HepG2 (cell line): ENCODE results near the gene NEK6. TPM values are rescaled to one million over a fixed set of nuclear protein-coding genes. Genes with fewer than 3 reads are reported as not detected.

Experiments
- ATAC-seq: fragments of 200-7000 bp; cut with Tn5 transposase; 3 replicates; pipeline ENCODE4 v1.9.1; 2020; ENCODE audit warnings: mild to moderate bottlenecking, moderate library complexity
- BruUV-seq: library from RNA; stranded (reverse); fragments of 400-500 nt; replicated peaks from 2 replicates; lab custom pipeline; 2021; lab: Mats Ljungman, UMichigan
- CTCF ChIA-PET: fragments of 300-600 bp; formaldehyde crosslinking; extraction: SDS; loops from one replicate; lab custom pipeline; 2021; ENCODE audit warnings: low total read pairs, inconsistent platforms, low intra/inter-chr PET ratio; lab: Yijun Ruan, JAX
- POLR2A ChIA-PET: fragments of 350-600 bp; sonication (Branson Sonifier 250); formaldehyde crosslinking; loops from one replicate; lab custom pipeline; 2020; ENCODE audit warnings: antibody characterized with exemption, inconsistent platforms; lab: Yijun Ruan, JAX
- DNase-seq: peaks from one replicate; pipeline ENCODE4 v3.0.0-alpha.2; 2015; ENCODE audit warnings: low spot score
- FAIRE-seq: peaks from 3 replicates; lab custom pipeline; 2011; peaks lifted over from hg19 to GRCh38; lab: Jason Lieb, UNC
- H2AFZ ChIP-seq: one replicate; pipeline ENCODE4 v1.6.1; 2011; ENCODE audit warnings: low read length, inconsistent platforms
- H3K27ac ChIP-seq: fragments of 300-600 bp; 3 replicates; pipeline ENCODE4 v1.8.0; 2011; ENCODE audit warnings: mixed run types, mild to moderate bottlenecking, mixed read lengths, low read length, inconsistent platforms; ENCODE audit not compliant: insufficient read depth; ENCODE audit errors: extremely low read length
- H3K27me3 ChIP-seq, 2 experiments: fragments of 200-600 bp in 1 of 2; 2 replicates in 1 of 2; 3 replicates in 1 of 2; pipeline versions ENCODE4 v1.6.0 to v1.8.0; 2011; ENCODE audit warnings: low read length in 2 of 2, mild to moderate bottlenecking in 2 of 2, moderate library complexity in 2 of 2, inconsistent platforms in 1 of 2; ENCODE audit not compliant: insufficient read depth in 2 of 2, control insufficient read depth in 1 of 2
- H3K36me3 ChIP-seq, 2 experiments: fragments of 200-600 bp in 1 of 2; replicated peaks in 1 of 2; 2 replicates in 1 of 2; 3 replicates in 1 of 2; pipeline versions ENCODE4 v1.5.1 to v1.8.0; 2011; ENCODE audit warnings: low read length in 2 of 2, inconsistent platforms in 1 of 2; ENCODE audit not compliant: insufficient read depth in 2 of 2, control insufficient read depth in 1 of 2
- H3K4me1 ChIP-seq: 2 replicates; pipeline ENCODE4 v1.5.1; 2012; ENCODE audit warnings: low read length, inconsistent platforms; ENCODE audit not compliant: insufficient read depth
- H3K4me2 ChIP-seq: 2 replicates; pipeline ENCODE4 v1.6.0; 2011; ENCODE audit warnings: low read depth, low read length, inconsistent platforms
- H3K4me3 ChIP-seq, 3 experiments: fragments of 200-600 bp in 1 of 3; sonication (generic), shearing (Covaris generic) in 1 of 3; replicated peaks in 1 of 3; 2 replicates each; pipeline ENCODE4 v1.5.1; 2011 to 2016; ENCODE audit warnings: low read length in 3 of 3, inconsistent platforms in 2 of 3, low read depth in 2 of 3, mild to moderate bottlenecking in 2 of 3, control low read depth in 1 of 3, mixed read lengths in 1 of 3; ENCODE audit not compliant: insufficient read depth in 1 of 3
- H3K79me2 ChIP-seq: one replicate; pipeline ENCODE4 v1.6.1; 2011; ENCODE audit warnings: low read length, inconsistent platforms; ENCODE audit not compliant: insufficient read depth
- H3K9ac ChIP-seq: 2 replicates; pipeline ENCODE4 v1.6.0; 2011; ENCODE audit warnings: mild to moderate bottlenecking, low read depth, low read length, inconsistent platforms; ENCODE audit not compliant: insufficient read depth
- H3K9me3 ChIP-seq: 2 replicates; pipeline ENCODE4 v1.5.1; 2012; ENCODE audit warnings: mild to moderate bottlenecking, low read length
- H4K20me1 ChIP-seq: 2 replicates; pipeline ENCODE4 v1.6.0; 2011; ENCODE audit warnings: inconsistent platforms, mild to moderate bottlenecking, low read length, moderate library complexity; ENCODE audit not compliant: insufficient read depth
- ARID5B ChIP-seq: IDR thresholded peaks from 2 replicates; pipeline ENCODE4 v1.4.0; 2020; ENCODE audit warnings: mild to moderate bottlenecking, missing genetic modification reagents
- CBX2 ChIP-seq, 2 experiments: fragments of 200-600 bp in 1 of 2; sonication (generic); formaldehyde crosslinking in 1 of 2; IDR thresholded peaks; 2 replicates each; pipeline versions ENCODE4 v1.7.0 to v1.8.1; 2018 to 2022; ENCODE audit warnings: low read depth in 2 of 2, low read length in 1 of 2, mild to moderate bottlenecking in 1 of 2, missing genetic modification reagents in 1 of 2
- GATAD1 ChIP-seq: IDR thresholded peaks from 2 replicates; pipeline ENCODE4 v1.6.1; 2016; ENCODE audit warnings: missing genetic modification reagents, missing compliant biosample characterization
- ISL2 ChIP-seq: sonication (generic); formaldehyde crosslinking; IDR thresholded peaks from 2 replicates; pipeline ENCODE4 v1.5.0; 2020; ENCODE audit warnings: missing genetic modification reagents
- NFYC ChIP-seq: IDR thresholded peaks from 2 replicates; pipeline ENCODE4 v1.6.1; 2016; ENCODE audit warnings: missing genetic modification reagents, missing compliant biosample characterization
- PCBP1 ChIP-seq: fragments of 200-400 bp; formaldehyde crosslinking; IDR thresholded peaks from 2 replicates; pipeline ENCODE4 v1.6.1; 2017; ENCODE audit warnings: mild to moderate bottlenecking, low read depth, low read length, borderline replicate concordance
- REST ChIP-seq, 2 experiments: IDR thresholded peaks; 2 replicates each; pipeline ENCODE4 v1.6.1; 2011 to 2012; ENCODE audit warnings: low read length in 2 of 2, borderline replicate concordance in 1 of 2, low read depth in 1 of 2, mild to moderate bottlenecking in 1 of 2, moderate library complexity in 1 of 2
- SETDB1 ChIP-seq: sonication (generic); formaldehyde crosslinking; IDR thresholded peaks from 2 replicates; pipeline ENCODE4 v1.5.1; 2020; ENCODE audit warnings: missing genetic modification reagents, mild to moderate bottlenecking, borderline replicate concordance
- STAG1 ChIP-seq: sonication (generic); formaldehyde crosslinking; IDR thresholded peaks from 2 replicates; pipeline ENCODE4 v1.4.0; 2020; ENCODE audit warnings: missing genetic modification reagents
- ZBTB38 ChIP-seq: sonication (generic); formaldehyde crosslinking; IDR thresholded peaks from 2 replicates; pipeline ENCODE4 v1.5.1; 2020; ENCODE audit warnings: mild to moderate bottlenecking, missing genetic modification reagents
- WGBS: methylation state at CpG from one replicate; pipeline ENCODE4 v1.1.6; 2017; ENCODE audit warnings: low lambda C conversion rate; 5-methylcytosine and 5-hydroxymethylcytosine counted together
- in situ Hi-C: cut with HindIII; loops from 2 replicates; pipeline ENCODE4 v1.10.0; 2017; ENCODE audit warnings: low pct_unique_long_range_greater_than_20kb; ENCODE audit not compliant: extremely low pct_ligation_motif_present
- intact Hi-C: fragments of 100-400 bp; cut with micrococcal nuclease; formaldehyde crosslinking; loops from one replicate; pipeline ENCODE4 v1.10.0; 2022; ENCODE audit not compliant: unreplicated experiment
- polyA plus RNA-seq, 8 experiments: library from polyadenylated mRNA; depleted of rRNA in 3 of 8; stranded (reverse) in 7 of 8; unstranded in 1 of 8; fragments of >200 nt; fragmentation: Illumina TruSeq in 4 of 8; extraction: Trizol in 4 of 8; gene quantifications; 2 replicates each; pipeline versions ENCODE4 v1.2.1 to v1.2.3, GENCODE V29; 2011 to 2016; ENCODE audit warnings: low read depth in 4 of 8, missing spikeins in 1 of 8, mixed read lengths in 1 of 8; ENCODE audit not compliant: insufficient read depth in 1 of 8
- total RNA-seq, 5 experiments: library from RNA; depleted of rRNA; stranded (reverse); fragments of >200 nt; fragmentation: Illumina TruSeq; extraction: Trizol; gene quantifications; 2 replicates each; pipeline ENCODE4 v1.2.3, GENCODE V29; 2016; ENCODE audit warnings: low read depth in 1 of 5
- TF ChIP-seq, protein P1 (sequence below): sonication (generic); formaldehyde crosslinking; IDR thresholded peaks from 2 replicates; pipeline ENCODE4 v1.5.0; 2020; ENCODE audit warnings: missing genetic modification reagents, mild to moderate bottlenecking, borderline replicate concordance

Gene NEK6
- total and polyA plus RNA-seq, 2 of the 13 experiments (the other 11 are each of a cell fraction or from before 2014, with no cell fraction given), result 30.4 to 119 TPM

DNA sequence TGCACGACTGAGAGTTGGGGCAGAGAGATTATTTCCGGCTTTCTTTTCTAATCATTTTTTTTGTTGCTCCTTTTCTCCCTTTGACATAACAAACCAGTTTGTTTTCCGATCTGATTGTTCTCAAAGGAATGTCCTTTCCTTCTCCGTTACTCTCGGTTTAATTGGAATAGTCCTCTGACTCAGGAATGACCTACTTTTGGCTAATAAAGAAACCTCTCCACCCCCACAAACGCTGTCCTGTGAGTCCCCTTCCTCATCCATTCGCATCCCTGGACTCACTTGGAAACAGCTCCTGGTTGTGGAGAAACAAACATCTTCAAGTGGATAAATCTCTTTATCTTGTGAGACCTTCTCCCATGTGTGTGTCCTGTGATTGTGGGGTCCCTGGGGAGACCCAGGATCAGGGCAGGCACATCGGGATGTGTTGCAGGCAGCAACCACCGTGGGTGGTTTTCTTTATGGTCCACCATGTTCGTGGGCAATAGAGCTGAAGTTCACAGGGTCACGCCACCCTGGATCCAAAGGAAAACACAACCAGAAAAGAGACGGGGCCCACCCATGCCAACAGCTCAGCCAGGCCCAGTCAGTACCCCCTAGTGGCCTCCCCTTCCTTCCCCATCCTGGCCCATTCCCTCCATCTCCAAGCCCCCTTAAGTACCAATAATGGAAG is 45.2 kb upstream of the NEK6 start (continued):
- no peak for TF ChIP-seq ARID5B
- TF ChIP-seq GATAD1, result no peak
- TF ChIP-seq SETDB1 (CRISPR knock-in tag), result no peak
- no peak for TF ChIP-seq NFYC (CRISPR knock-in tag)

DNA sequence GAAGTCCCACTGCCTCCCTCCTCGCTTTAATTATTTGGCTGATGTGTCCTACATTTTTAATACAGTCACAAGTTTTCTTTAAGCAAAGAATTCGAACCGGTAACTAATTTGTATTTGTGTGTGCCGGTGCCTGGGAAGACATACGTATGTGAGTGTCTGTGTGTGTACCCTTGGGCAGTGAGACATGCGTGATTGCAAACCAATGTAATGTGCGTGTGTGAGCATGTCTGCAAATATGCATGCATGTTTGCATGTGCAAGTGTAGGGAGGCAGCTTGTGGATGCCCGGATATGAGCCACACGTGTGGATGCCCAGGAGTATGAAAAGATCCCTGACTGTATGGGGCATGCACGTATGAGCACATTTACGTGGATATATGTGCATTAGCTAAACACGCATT is 44.4 kb upstream of the NEK6 start:
- no TSS peak for BruUV-seq
- FAIRE-seq, result no peak
- intact Hi-C loops, result no loop called here

More for the DNA sequence above, 44.4 kb upstream of the NEK6 start:
- no peak overlapping the region for H3K4me3 ChIP-seq
- H3K79me2 ChIP-seq, result no peaks in the 10 kb centered on the region
- H3K36me3 ChIP-seq, result no peaks in the 10 kb centered on the region
- in situ Hi-C loops, result no loop called here
- ATAC-seq (no peak), DNase-seq (no peak)
- H3K9me3 ChIP-seq, result no peaks in the 10 kb centered on the region
- no peak overlapping the region for H3K4me2 ChIP-seq
- peaks cover 2 to 3% of the 10 kb centered on the region in 2 experiments; a peak in 2 of 5 replicates for H3K27me3 ChIP-seq
- POLR2A ChIA-PET, result no interaction called here
- TF ChIP-seq ZBTB38 (no peak), PCBP1 (no peak), ISL2 (CRISPR knock-in tag) (no peak), REST (IDR thresholded peaks at IDR 0.05; ENCODE audit: borderline replicate concordance in 1 of 2, low read depth in 1 of 2, low read length in 2 of 2) (no peak), CBX2 (IDR thresholded peaks at IDR 0.05; ENCODE audit: low read depth, low read length) (no peak), CBX2 (CRISPR knock-in tag; IDR thresholded peaks at IDR 0.05; ENCODE audit: low read depth) (no peak), STAG1 (CRISPR knock-in tag) (no peak)
- TF ChIP-seq, protein P1, sequence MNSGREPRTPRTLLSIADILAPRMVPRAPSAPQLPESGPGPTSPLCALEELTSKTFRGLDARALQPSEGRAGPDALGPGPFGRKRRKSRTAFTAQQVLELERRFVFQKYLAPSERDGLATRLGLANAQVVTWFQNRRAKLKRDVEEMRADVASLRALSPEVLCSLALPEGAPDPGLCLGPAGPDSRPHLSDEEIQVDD (CRISPR knock-in tag), result no peak
- no peaks in the 10 kb centered on the region for H4K20me1 ChIP-seq
- no peak overlapping the region for H2AFZ ChIP-seq
- CTCF ChIA-PET, result no interaction called here
- peaks cover 23% of the 10 kb centered on the region for H3K4me1 ChIP-seq
- H3K9ac ChIP-seq, result no peak overlapping the region
- WGBS, result 56% methylated on average over 12 of the region's 12 CpGs
- no peak overlapping the region for H3K27ac ChIP-seq
